ENCODE data around the gene SCYGR3. TPM values are rescaled to one million over a fixed set of nuclear protein-coding genes. Genes with fewer than 3 reads are reported as not detected.

SCYGR3 gene
- total and polyA plus RNA-seq, 3 donors from 2014 or later, result not detected

DNA sequence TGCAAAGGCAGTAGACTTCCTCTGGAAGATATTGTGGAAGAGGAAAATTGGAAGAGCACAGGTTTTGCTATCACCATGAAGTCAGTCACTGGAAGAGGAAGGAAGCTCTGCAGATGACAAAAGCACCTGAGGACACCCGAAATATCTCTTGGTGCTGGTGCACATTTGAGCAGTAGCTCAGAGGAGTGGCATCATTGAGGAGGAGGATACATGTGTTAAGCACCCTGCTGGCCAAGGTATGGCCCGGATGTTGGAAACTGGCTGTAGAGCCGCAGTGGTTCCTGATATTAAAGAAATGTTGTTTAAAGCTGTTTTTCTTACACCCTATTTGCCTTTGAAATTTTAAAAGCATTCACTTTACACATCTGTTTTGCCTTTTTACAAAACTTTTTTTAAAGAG lies 48.6 kb downstream of the SCYGR3 start:
- TF ChIP-seq POLR2A (IDR thresholded peaks at IDR 0.05), result no peak
- TF ChIP-seq, protein P1, sequence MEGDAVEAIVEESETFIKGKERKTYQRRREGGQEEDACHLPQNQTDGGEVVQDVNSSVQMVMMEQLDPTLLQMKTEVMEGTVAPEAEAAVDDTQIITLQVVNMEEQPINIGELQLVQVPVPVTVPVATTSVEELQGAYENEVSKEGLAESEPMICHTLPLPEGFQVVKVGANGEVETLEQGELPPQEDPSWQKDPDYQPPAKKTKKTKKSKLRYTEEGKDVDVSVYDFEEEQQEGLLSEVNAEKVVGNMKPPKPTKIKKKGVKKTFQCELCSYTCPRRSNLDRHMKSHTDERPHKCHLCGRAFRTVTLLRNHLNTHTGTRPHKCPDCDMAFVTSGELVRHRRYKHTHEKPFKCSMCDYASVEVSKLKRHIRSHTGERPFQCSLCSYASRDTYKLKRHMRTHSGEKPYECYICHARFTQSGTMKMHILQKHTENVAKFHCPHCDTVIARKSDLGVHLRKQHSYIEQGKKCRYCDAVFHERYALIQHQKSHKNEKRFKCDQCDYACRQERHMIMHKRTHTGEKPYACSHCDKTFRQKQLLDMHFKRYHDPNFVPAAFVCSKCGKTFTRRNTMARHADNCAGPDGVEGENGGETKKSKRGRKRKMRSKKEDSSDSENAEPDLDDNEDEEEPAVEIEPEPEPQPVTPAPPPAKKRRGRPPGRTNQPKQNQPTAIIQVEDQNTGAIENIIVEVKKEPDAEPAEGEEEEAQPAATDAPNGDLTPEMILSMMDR (IDR thresholded peaks at IDR 0.05), result no peak
- Histone ChIP-seq H3K4me1 (no peaks in the 10 kb centered on the region), H3K4me3 (no peak overlapping the region), H3K36me3 (ENCODE audit: low read depth, missing control alignments) (no peaks in the 10 kb centered on the region), H3K27me3 (no peaks in the 10 kb centered on the region), H3K27ac (no peak overlapping the region), H3K9me3 (no peaks in the 10 kb centered on the region)
- 56 to 69% methylated on average over 3 of the region's 3 CpGs for WGBS, 2 donors
- DNase-seq, result no peak
- intact Hi-C loops (cut with DNase I; ENCODE audit: low total_unique reads), result no loop called here

GRCh38 chr2:227565080-227565479 lies 49.6 kb downstream of the SCYGR3 start:
- no peaks in the 10 kb centered on the region for H3K4me1 ChIP-seq
- no peaks in the 10 kb centered on the region for H3K27me3 ChIP-seq
- TF ChIP-seq POLR2A (IDR thresholded peaks at IDR 0.05), result no peak
- TF ChIP-seq, protein P1 (IDR thresholded peaks at IDR 0.05), result no peak
- WGBS, 2 donors, result 70 to 81% methylated on average over 1 of the region's 1 CpG
- DNase-seq, result no peak
- no peak overlapping the region for H3K4me3 ChIP-seq
- H3K27ac ChIP-seq, result no peak overlapping the region
- H3K9me3 ChIP-seq, result no peaks in the 10 kb centered on the region
- H3K36me3 ChIP-seq (ENCODE audit: low read depth, missing control alignments), result no peaks in the 10 kb centered on the region
- intact Hi-C loops (cut with DNase I; ENCODE audit: low total_unique reads), result no loop called here

Other genes starting within 250 kb of the SCYGR3 start
- 1 to 10 TPM in 1 of 2 donors, under 1 TPM in 1; 0.79 to 2.2 TPM for gene TM4SF20, start 235.5 kb downstream of the SCYGR3 start, total RNA-seq
- 5.5 TPM for gene TM4SF20, start 235.5 kb downstream of the SCYGR3 start, polyA plus RNA-seq (ENCODE audit: insufficient read depth, low read depth, low replicate concordance)
- not detected for gene SCYGR1, start 226.9 kb downstream of the SCYGR3 start, total RNA-seq
- gene SCYGR1, start 226.9 kb downstream of the SCYGR3 start, polyA plus RNA-seq (ENCODE audit: insufficient read depth, low read depth, low replicate concordance), result not detected
- 100 to 1,000 TPM; 126 to 135 TPM for gene AGFG1, start 142.7 kb downstream of the SCYGR3 start, total RNA-seq
- gene AGFG1, start 142.7 kb downstream of the SCYGR3 start, polyA plus RNA-seq (ENCODE audit: insufficient read depth, low read depth, low replicate concordance), result 192 TPM
- not detected for gene SCYGR2, start 15.9 kb downstream of the SCYGR3 start, total RNA-seq
- not detected for gene SCYGR2, start 15.9 kb downstream of the SCYGR3 start, polyA plus RNA-seq (ENCODE audit: insufficient read depth, low read depth, low replicate concordance)
- not detected for gene SCYGR4, start 2.7 kb upstream of the SCYGR3 start, total RNA-seq
- not detected for gene SCYGR4, start 2.7 kb upstream of the SCYGR3 start, polyA plus RNA-seq (ENCODE audit: insufficient read depth, low read depth, low replicate concordance)
- not detected for gene SCYGR5, start 52.0 kb upstream of the SCYGR3 start, total RNA-seq
- not detected for gene SCYGR5, start 52.0 kb upstream of the SCYGR3 start, polyA plus RNA-seq (ENCODE audit: insufficient read depth, low read depth, low replicate concordance)
- under 1 TPM; 0.50 to 0.71 TPM for gene SLC19A3, start 103.2 kb upstream of the SCYGR3 start, total RNA-seq
- 0.79 TPM for gene SLC19A3, start 103.2 kb upstream of the SCYGR3 start, polyA plus RNA-seq (ENCODE audit: insufficient read depth, low read depth, low replicate concordance)
- not detected for gene SCYGR6, start 109.9 kb upstream of the SCYGR3 start, total RNA-seq
- gene SCYGR6, start 109.9 kb upstream of the SCYGR3 start, polyA plus RNA-seq (ENCODE audit: insufficient read depth, low read depth, low replicate concordance), result not detected
- not detected for gene SCYGR7, start 113.5 kb upstream of the SCYGR3 start, total RNA-seq
- gene SCYGR7, start 113.5 kb upstream of the SCYGR3 start, polyA plus RNA-seq (ENCODE audit: insufficient read depth, low read depth, low replicate concordance), result not detected
- gene SCYGR8, start 131.1 kb upstream of the SCYGR3 start, total RNA-seq, result not detected
- not detected for gene SCYGR8, start 131.1 kb upstream of the SCYGR3 start, polyA plus RNA-seq (ENCODE audit: insufficient read depth, low read depth, low replicate concordance)
- gene CCL20, start 199.0 kb upstream of the SCYGR3 start, total RNA-seq, result under 1 TPM; 0.55 to 0.81 TPM
- gene CCL20, start 199.0 kb upstream of the SCYGR3 start, polyA plus RNA-seq (ENCODE audit: insufficient read depth, low read depth, low replicate concordance), result 0.99 TPM

Data from testis (tissue), 3 donors.